ENCODE measurements around the gene GALNTL6. TPM values are rescaled to one million over a fixed set of nuclear protein-coding genes. Genes with fewer than 3 reads are reported as not detected.

The GALNTL6 gene
- total and polyA plus RNA-seq, 4 donors, result 0.08 to 0.09 (median 0.09) TPM; not detected in 1

- no peaks in the 10 kb centered on the region for H3K27me3 ChIP-seq (ENCODE audit: control insufficient read depth in 3 of 3, insufficient read depth in 3 of 3, low read length in 2 of 3)
- ATAC-seq (ENCODE audit: insufficient read depth, low FRiP score) (no peak), DNase-seq (no peak)
- peaks cover 0 to 6% (median 0%) of the 10 kb centered on the region in 4 donors for H3K9me3 ChIP-seq (ENCODE audit: control insufficient read depth in 4 of 4, insufficient read depth in 3 of 4, low read length in 3 of 4)
- no peak overlapping the region for H3K9ac ChIP-seq (ENCODE audit: insufficient read depth in 1 of 2, low read length in 2 of 2)
- no peaks in the 10 kb centered on the region for H3K4me1 ChIP-seq (ENCODE audit: control insufficient read depth in 5 of 5, insufficient read depth in 5 of 5, low read length in 5 of 5)
- no peak for TF ChIP-seq CTCF (IDR thresholded peaks at IDR 0.05; ENCODE audit: control extremely low read depth, extremely low read depth)
- 78 to 91% methylated on average over 5 of the region's 5 CpGs for WGBS, 2 donors
- H3K4me3 ChIP-seq, result no peak overlapping the region
- no peak overlapping the region for H3K27ac ChIP-seq (ENCODE audit: low read depth in 1 of 2, low read length in 1 of 2)
- H3K36me3 ChIP-seq (ENCODE audit: control insufficient read depth in 4 of 4, insufficient read depth in 4 of 4, low read length in 4 of 4), result no peaks in the 10 kb centered on the region
Measured at GRCh38 chr4:172992648-172993378, 1179.6 kb downstream of the GALNTL6 start.

GRCh38 chr4:172995161-172995560 lies 1182.0 kb downstream of the GALNTL6 start:
- ATAC-seq (ENCODE audit: insufficient read depth, low FRiP score) (no peak), DNase-seq (no peak)
- peak overlapping the region in 1 of 2 donors; percentile 31 for H3K27ac ChIP-seq (ENCODE audit: low read depth in 1 of 2, low read length in 1 of 2)
- peak overlapping the region; percentile 21 for H3K4me3 ChIP-seq
- H3K36me3 ChIP-seq (ENCODE audit: control insufficient read depth in 4 of 4, insufficient read depth in 4 of 4, low read length in 4 of 4), result no peaks in the 10 kb centered on the region
- no peaks in the 10 kb centered on the region for H3K9me3 ChIP-seq (ENCODE audit: control insufficient read depth in 4 of 4, insufficient read depth in 3 of 4, low read length in 3 of 4)
- 63 to 81% methylated on average over 4 of the region's 4 CpGs for WGBS, 2 donors
- no peak overlapping the region for H3K9ac ChIP-seq (ENCODE audit: insufficient read depth in 1 of 2, low read length in 2 of 2)
- no peaks in the 10 kb centered on the region for H3K27me3 ChIP-seq (ENCODE audit: control insufficient read depth in 3 of 3, insufficient read depth in 3 of 3, low read length in 2 of 3)
- no peak for TF ChIP-seq CTCF (IDR thresholded peaks at IDR 0.05; ENCODE audit: control extremely low read depth, extremely low read depth)
- no peaks in the 10 kb centered on the region for H3K4me1 ChIP-seq (ENCODE audit: control insufficient read depth in 5 of 5, insufficient read depth in 5 of 5, low read length in 5 of 5)

- Histone ChIP-seq H3K9me3 (ENCODE audit: control insufficient read depth in 4 of 4, insufficient read depth in 3 of 4, low read length in 3 of 4) (no peaks in the 10 kb centered on the region), H3K27ac (ENCODE audit: low read depth in 1 of 2, low read length in 1 of 2) (no peak overlapping the region), H3K27me3 (ENCODE audit: control insufficient read depth in 3 of 3, insufficient read depth in 3 of 3, low read length in 2 of 3) (no peaks in the 10 kb centered on the region), H3K4me1 (ENCODE audit: control insufficient read depth in 5 of 5, insufficient read depth in 5 of 5, low read length in 5 of 5) (no peaks in the 10 kb centered on the region), H3K9ac (ENCODE audit: insufficient read depth in 1 of 2, low read length in 2 of 2) (no peak overlapping the region), H3K36me3 (ENCODE audit: control insufficient read depth in 4 of 4, insufficient read depth in 4 of 4, low read length in 4 of 4) (no peaks in the 10 kb centered on the region), H3K4me3 (no peak overlapping the region)
- no peak for DNase-seq
- WGBS, 2 donors, result 67 to 79% methylated on average over 1 of the region's 1 CpG
- ATAC-seq (ENCODE audit: insufficient read depth, low FRiP score), result no peak
- no peak for TF ChIP-seq CTCF (IDR thresholded peaks at IDR 0.05; ENCODE audit: control extremely low read depth, extremely low read depth)
Measured at GRCh38 chr4:172995704-172996103, 1182.5 kb downstream of the GALNTL6 start.
